ENCODE data around the gene TNFSF11.

GRCh38 chr13:42649831-42650230 is 75.9 kb downstream of the TNFSF11 start:
- TF ChIP-seq CTCF (IDR thresholded peaks at IDR 0.05; ENCODE audit: low read depth, low read length, missing input control) (no peak), YY1 (IDR thresholded peaks at IDR 0.05) (no peak), REST (IDR thresholded peaks at IDR 0.05) (no peak), GABPA (IDR thresholded peaks at IDR 0.05 in 1 of 2, conservative IDR thresholded peaks at IDR 0.05 in 1 of 2) (no peak), MAX (IDR thresholded peaks at IDR 0.05) (no peak), NR2F2 (IDR thresholded peaks at IDR 0.05) (no peak), RAD21 (IDR thresholded peaks at IDR 0.05) (no peak), SP1 (IDR thresholded peaks at IDR 0.05) (no peak)
